Measurements from ENCODE around the gene TEX29. TPM values are rescaled to one million over a fixed set of nuclear protein-coding genes. Genes with fewer than 3 reads are reported as not detected.

The TEX29 gene
- total RNA-seq, 4 donors from 2014 or later = 2.4 TPM; not detected in 3

DNA sequence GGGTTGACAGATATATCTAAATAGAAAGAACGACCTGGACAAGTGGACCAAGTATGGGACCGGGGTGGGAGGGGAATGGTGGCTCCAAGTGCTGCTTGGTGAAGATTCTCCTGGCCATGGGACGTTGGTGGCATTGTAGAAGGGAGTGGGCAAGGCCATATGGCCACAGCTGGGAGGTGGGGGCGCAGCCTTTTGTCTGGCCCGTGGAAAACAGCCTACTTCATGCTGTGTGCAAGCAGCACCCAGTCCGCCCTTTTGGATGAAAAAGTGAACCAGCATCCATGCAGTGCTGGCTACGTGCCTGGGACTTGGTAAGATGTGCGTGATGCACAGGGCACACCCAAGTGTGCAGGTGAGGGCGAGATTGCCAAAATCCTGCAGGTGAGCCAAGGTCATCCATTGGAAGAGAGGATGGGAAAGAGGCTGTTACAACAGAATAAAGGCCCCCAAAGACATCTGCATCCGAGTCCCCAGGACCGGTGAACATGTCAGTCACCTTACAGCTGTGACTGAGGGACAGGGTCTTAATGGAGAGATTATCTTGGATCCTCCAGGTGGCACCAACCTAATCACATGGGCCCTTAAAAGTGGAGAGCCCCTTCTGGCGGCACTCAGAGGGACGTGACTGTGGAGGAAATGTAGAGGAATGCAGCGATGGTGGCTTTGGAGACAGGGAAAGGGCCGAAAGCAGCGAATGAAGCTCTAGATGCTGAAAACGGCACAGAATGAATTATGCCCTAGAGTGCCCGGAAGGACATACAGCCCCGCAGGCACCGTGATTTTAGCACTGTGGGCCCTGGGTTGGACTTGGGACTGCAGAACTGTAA is 40.8 kb downstream of the TEX29 start:
- Histone ChIP-seq H3K27me3 (no peaks in the 10 kb centered on the region), H3K4me1 (no peaks in the 10 kb centered on the region), H3K9me3 (no peaks in the 10 kb centered on the region), H3K4me3 (no peak overlapping the region), H3K36me3 (no peaks in the 10 kb centered on the region), H3K27ac (no peak overlapping the region)
- TF ChIP-seq, protein P1, sequence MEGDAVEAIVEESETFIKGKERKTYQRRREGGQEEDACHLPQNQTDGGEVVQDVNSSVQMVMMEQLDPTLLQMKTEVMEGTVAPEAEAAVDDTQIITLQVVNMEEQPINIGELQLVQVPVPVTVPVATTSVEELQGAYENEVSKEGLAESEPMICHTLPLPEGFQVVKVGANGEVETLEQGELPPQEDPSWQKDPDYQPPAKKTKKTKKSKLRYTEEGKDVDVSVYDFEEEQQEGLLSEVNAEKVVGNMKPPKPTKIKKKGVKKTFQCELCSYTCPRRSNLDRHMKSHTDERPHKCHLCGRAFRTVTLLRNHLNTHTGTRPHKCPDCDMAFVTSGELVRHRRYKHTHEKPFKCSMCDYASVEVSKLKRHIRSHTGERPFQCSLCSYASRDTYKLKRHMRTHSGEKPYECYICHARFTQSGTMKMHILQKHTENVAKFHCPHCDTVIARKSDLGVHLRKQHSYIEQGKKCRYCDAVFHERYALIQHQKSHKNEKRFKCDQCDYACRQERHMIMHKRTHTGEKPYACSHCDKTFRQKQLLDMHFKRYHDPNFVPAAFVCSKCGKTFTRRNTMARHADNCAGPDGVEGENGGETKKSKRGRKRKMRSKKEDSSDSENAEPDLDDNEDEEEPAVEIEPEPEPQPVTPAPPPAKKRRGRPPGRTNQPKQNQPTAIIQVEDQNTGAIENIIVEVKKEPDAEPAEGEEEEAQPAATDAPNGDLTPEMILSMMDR (IDR thresholded peaks at IDR 0.05) = no peak
- TF ChIP-seq POLR2A (IDR thresholded peaks at IDR 0.05) = no peak
- no peak for TF ChIP-seq EP300 (IDR thresholded peaks at IDR 0.05)
- no peak for DNase-seq (ENCODE audit: low spot score in 2 of 2)
- WGBS, 2 donors = 89 to 90% methylated on average over 20 of the region's 20 CpGs

- no peaks in the 10 kb centered on the region for H3K4me1 ChIP-seq
- H3K27ac ChIP-seq = no peak overlapping the region
- no peaks in the 10 kb centered on the region for H3K27me3 ChIP-seq
- no peaks in the 10 kb centered on the region for H3K9me3 ChIP-seq
- H3K36me3 ChIP-seq = no peaks in the 10 kb centered on the region
- no peak for TF ChIP-seq EP300 (IDR thresholded peaks at IDR 0.05)
- TF ChIP-seq, protein P1 (IDR thresholded peaks at IDR 0.05) = no peak
- TF ChIP-seq POLR2A (IDR thresholded peaks at IDR 0.05) = no peak
- H3K4me3 ChIP-seq = no peak overlapping the region
- 78 to 79% methylated on average over 11 of the region's 11 CpGs for WGBS, 2 donors
- no peak for DNase-seq (ENCODE audit: low spot score in 2 of 2)
Measured at GRCh38 chr13:111361873-111362648, 41.6 kb downstream of the TEX29 start.

DNA sequence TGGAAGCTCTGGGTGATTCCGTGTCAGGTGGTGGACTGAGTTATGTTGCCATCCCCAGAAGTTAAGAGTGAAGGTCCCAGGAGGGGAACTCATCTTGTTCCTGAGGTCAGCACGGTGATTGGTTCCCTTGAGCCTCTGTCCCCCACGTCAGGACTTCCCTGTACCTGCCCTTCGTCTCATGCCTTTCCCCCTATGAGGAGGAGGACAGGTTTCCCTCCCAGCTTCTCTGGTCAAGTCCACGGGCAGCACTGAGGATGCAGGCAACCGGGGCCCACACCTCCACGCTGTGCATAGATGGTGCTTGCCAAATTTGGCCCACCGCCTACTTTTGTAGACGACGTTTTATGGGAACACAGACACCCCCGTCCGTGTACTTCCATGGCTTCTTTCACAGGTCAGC is 42.7 kb downstream of the TEX29 start:
- H3K27me3 ChIP-seq = no peaks in the 10 kb centered on the region
- no peaks in the 10 kb centered on the region for H3K9me3 ChIP-seq
- no peak overlapping the region for H3K4me3 ChIP-seq
- no peak overlapping the region for H3K27ac ChIP-seq
- no peaks in the 10 kb centered on the region for H3K36me3 ChIP-seq
- TF ChIP-seq EP300 (IDR thresholded peaks at IDR 0.05) (no peak), POLR2A (IDR thresholded peaks at IDR 0.05) (no peak)
- TF ChIP-seq, protein P1 (IDR thresholded peaks at IDR 0.05) = no peak
- H3K4me1 ChIP-seq = no peaks in the 10 kb centered on the region
- 76 to 84% methylated on average over 12 of the region's 12 CpGs for WGBS, 2 donors
- DNase-seq (ENCODE audit: low spot score in 2 of 2) = no peak

DNA sequence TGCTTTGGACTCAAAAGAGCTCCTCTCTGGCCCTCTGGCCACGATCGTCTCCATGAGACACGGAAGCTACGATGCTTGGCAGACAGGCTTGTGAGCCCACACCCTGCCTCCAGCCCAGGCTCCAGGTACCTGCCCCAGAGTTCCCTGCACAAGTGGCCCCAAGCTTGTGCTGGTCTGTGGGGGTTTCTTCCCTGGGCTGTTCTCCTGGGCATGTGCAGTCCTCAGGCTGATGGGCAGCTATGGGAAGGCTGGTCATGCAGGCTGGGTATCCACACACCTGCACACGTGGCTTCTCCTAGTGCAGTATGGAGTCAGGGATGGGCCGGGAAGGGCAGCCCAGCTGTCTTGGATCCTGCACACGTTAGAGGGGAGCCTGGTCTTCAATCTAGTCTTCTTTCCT is 43.1 kb downstream of the TEX29 start:
- 74 to 75% methylated on average over 6 to 7 of the region's 7 CpGs for WGBS, 2 donors
- no peak overlapping the region for H3K4me3 ChIP-seq
- H3K27me3 ChIP-seq = no peaks in the 10 kb centered on the region
- DNase-seq (ENCODE audit: low spot score in 2 of 2) = no peak
- no peaks in the 10 kb centered on the region for H3K4me1 ChIP-seq
- no peak overlapping the region for H3K27ac ChIP-seq
- no peaks in the 10 kb centered on the region for H3K9me3 ChIP-seq
- TF ChIP-seq POLR2A (IDR thresholded peaks at IDR 0.05) (no peak), EP300 (IDR thresholded peaks at IDR 0.05) (no peak)
- TF ChIP-seq, protein P1 (IDR thresholded peaks at IDR 0.05) = no peak
- no peaks in the 10 kb centered on the region for H3K36me3 ChIP-seq
